ENCODE measurements around the gene ERBB4.

The ERBB4 gene

DNA sequence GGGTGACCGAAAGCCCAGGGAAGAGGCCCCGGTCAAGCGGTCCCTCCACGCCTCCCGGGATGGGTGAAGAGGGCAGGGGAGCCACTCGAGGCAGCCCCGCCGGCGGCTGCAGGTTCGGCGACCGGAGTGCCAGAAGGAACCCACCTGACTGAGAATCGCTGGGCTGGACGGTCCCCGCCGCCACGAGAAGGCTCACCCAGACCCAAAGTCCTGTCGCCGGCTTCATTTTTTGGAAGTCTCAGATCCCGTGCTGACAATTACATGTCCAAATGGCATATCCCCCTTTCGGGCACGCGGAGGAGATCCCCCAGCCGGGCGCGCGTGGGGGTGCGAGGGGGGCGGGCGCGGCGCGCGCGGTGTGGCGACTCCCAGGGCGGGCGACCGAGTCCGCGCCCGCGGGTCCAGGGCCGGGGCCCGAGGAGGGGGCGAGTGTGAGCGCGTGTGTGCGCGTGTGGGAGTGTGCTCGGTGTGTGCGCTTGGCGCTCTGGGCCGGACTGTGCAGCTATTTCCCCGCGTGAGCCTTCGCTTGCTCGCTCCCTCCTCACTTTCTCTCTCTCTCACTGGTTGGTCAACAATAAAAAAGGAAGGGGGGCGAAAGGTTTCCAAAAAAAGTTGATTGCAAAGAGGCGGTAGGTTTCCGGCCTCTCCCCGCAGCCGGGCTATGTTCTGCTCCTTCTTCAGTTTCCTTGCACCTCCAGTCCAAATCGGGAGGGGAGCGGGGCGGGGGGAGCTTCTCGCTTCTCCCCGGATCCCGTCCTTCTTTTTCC lies at the start of gene ERBB4:
ERBB4 (minus strand) TSS at position 498 of the 767 bp plus-strand sequence; CDS start at position 226, 272 bp downstream.
- DNase-seq, result no peak

DNA sequence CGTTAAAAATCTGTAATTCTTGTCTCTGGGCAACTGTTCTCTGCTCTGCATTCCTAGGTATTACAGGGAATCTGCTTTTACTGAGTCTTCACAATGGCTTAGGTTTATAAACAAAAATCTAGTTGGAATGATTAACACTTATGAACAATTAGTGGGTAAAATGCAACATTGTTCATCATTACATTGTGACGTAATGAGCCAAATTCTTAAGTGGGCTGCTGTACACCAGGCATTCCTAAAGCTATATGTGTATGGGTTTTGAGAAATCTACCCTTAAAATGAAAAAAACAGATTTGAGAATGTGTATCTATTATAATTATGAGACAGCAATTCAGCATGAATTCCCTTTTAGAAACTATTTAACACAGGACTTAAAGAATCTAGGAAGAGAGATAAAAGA lies 41.5 kb upstream of the ERBB4 start:
- no peak for DNase-seq

DNA sequence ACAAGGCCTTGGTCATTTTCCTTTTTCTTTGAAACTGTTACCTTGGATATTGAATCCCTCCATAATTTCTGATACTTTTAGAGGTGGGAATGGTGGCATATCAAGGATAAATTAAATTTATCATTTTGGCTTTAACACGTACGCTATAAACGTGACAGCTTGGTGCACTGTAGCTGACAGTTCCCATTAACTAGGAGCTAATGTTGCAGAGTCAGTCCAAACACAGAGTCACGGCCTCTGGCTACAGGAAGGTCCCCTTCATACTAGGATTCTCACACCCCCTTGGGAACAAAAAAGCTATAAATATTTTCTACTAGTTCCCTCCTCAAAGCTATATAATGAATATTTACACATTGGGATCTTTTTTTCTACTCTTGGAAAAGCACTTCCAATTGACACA lies 17.7 kb upstream of the ERBB4 start:
- DNase-seq, result no peak

DNA sequence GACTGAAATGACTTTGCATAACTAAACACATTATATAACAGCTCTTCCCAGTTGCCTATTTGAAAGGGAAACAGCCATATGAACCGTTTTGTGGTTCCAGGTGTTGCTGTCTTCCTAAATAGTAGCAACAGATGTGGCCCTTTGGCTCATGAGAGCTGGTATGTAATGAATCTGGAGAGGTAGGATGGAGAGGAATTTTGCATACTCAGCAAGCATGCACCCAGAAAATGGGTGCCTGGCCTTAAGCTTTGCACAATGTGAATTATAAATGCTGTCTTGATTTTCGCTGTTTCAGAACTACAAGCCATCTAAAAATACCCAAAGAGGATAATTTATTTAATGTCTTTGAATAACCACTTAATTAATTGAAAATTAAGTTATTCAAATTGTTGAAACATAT lies 15.6 kb upstream of the ERBB4 start:
- DNase-seq, result no peak

DNA sequence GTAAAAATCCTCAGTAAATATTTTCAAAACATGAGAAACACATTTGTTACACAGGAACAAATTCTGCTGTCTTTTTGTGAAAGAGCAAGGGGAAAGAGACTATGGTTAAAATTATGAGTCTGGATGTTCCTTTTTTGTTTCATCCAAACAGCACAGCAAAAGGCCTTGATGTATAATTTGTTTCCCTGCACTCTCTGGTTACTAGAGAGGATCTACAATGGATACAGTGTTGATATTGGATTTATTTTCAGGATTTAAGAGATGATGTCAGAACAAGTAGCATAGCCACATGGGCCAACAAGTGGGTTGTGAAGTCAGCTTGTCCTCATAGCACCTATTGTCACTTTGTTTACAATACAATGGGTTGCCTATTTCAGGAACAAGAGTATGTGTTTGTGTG lies 11.3 kb upstream of the ERBB4 start:
- no peak for DNase-seq

DNA sequence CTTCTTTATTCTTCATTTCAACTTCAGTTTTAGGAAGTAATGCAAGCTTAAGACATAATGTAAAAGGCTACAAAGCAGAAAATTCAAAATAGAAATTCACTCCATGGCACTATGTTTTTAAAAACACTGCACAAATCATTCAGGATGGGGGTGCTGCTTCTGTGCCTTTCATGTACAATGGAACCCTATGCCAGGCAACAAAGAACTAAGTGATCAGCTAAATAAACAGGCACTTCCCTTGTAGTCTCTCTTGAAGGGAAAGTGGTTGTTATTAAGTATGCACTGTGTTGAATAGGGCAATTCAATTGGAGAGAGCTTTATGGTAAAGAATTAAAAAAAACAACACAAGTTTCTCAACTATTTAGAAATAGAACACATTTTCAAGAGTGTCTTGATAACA lies 10.9 kb upstream of the ERBB4 start:
- DNase-seq, result no peak

DNA sequence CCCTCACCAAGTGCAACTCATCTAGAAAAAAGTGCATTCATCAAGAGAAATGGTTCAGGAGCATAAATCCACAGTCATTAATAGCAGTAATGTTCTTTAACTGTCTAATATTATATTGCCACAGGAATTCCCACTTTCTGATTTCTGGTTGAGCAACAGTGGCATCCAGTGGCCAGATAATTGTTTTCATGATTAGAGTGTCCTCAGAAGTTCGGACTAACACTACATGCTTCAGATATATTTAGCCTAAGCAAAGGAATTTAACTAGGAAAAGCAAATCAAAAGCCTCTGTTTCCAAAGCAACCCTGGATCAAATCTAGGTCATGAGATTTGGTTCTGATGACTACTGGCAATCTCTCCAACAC lies 9.8 kb upstream of the ERBB4 start:
- DNase-seq, result no peak

DNA sequence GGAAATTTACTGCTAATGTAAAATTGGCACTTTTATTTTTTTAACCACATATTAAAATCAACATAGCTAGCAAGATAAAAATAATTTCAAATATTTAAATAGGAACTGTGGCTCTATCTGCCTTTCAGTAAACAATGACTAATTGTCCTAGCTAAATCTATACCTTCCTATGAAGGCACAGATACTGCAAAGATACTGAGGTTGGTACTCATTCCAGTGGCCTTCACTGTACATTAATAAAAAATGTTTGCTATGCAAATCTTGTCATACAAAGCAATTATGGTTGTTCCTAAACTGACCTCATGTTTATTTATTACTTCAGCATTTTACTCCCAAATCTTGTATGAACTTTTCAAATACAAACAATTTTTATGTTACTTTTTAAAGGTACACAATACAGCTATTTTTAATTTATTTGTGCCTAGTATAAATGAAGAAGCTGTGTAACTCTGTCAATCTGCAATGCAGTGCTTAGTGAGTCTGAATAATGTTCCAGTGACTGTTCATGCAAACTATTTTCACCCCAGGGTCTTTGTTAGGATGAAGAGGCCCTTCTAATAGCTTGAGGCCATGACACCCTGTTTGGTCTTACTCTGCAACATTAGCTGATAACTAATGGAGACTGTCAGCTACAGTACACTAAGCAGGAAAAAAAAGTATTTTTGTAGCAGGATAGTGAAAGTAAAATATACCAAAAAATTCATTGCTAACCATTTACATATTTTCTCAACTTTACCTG lies 9.3 kb upstream of the ERBB4 start:
- no peak for DNase-seq

DNA sequence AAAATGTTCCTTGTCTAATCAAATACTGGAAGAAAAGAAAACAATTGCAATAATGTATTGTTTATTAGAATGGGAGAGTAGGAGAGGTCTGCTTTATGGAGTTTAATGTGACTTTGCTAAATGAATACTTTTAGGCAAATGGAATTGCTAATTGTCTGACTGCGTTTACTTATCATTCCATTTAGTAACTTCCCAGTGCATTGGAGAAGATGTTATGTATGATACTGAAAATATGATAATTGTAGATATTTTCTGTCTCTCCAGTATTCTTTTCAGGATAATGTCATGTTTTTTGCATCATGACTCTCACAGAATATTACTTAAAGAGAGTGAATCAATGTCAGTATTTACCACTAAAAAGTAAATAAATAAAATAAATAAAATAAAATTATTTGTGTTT lies 8.1 kb upstream of the ERBB4 start:
- DNase-seq, result no peak

DNA sequence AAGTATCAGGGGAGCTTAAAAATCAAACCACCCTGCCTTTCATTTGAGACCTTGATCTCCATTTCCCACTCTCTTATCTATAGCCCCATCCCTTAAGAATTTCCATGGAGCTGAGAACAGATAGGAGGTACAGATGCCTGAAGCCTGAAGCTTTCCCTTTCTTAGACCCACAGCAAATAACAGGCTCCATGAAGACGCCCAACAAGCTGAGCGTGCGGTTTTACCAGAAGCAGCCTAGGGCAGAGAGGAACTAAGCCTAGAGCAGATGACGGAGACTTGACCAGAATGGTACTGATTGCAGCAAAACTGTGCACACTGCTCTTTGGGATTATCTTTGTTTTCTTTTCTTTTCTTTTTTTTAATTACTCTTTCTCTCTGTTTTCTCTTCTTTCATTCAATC lies 1.7 kb upstream of the ERBB4 start:
- DNase-seq, result no peak

DNA sequence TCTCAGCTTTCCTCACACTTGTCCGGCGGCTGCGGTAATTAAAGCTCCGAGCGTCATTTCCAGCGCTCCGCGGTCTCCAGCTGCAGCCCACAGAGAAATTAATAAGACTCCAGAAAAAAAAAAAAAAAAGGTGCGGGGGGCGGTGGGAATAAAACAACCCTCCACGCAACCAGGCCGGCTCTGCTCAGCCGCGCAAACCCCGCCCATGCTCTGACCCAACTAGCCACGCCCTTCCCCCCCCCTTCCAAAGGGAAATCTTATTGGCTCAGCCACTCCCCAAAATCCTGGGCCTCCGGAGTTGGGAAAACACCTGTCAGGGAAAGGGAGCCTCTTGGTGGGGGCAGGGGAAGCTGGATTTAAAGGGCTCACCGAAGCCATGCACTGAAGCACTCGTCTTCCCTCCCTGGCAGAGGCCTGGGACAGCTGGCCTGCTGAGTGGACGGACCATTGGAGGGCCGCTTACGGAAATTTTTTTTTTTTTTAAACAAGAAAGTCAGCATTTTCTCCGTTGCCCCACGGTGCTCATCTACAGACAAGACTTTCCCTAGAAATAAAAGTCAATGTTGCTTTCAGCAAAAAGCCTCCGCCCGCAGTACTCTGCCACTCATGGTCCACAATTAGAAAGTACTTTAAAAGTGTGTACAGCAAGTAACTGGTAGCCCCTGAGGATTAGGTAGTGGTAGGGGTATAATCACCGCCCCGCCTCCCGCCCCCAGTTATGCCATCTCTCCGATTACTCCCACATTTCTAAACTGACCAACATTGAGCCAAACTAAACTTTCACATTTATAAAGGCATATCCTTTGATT lies 674 bp upstream of the ERBB4 start:
- DNase-seq, result no peak

DNA sequence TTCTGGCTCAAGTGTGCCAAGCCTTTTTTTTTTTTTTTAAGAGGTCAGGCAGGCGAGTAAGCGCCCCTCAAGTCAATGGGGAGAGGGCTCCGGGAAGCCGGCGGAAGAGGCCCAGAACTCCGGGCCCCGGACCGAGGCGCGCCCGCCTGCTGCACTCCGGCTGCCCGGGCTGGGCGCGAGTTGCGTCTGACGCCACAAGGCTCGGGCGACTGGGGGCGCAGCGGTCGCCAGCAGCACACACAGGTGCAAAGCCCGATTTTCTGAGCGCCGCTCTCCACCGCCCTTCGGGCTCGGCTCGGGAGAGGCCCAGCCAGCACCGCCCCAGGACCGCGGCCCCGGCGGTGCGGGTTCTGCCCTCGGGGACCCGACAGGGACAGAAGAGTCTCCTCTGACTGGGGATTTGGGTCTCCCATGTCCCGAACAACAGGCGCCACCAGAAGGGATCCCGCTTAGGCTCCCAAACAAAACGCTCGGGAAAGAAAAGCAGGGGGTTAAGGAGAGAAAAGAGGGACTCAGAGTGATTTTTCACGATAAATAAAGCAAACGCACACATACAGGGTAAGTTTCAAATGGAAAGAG lies 787 bp downstream of the ERBB4 start:
- DNase-seq, result no peak

DNA sequence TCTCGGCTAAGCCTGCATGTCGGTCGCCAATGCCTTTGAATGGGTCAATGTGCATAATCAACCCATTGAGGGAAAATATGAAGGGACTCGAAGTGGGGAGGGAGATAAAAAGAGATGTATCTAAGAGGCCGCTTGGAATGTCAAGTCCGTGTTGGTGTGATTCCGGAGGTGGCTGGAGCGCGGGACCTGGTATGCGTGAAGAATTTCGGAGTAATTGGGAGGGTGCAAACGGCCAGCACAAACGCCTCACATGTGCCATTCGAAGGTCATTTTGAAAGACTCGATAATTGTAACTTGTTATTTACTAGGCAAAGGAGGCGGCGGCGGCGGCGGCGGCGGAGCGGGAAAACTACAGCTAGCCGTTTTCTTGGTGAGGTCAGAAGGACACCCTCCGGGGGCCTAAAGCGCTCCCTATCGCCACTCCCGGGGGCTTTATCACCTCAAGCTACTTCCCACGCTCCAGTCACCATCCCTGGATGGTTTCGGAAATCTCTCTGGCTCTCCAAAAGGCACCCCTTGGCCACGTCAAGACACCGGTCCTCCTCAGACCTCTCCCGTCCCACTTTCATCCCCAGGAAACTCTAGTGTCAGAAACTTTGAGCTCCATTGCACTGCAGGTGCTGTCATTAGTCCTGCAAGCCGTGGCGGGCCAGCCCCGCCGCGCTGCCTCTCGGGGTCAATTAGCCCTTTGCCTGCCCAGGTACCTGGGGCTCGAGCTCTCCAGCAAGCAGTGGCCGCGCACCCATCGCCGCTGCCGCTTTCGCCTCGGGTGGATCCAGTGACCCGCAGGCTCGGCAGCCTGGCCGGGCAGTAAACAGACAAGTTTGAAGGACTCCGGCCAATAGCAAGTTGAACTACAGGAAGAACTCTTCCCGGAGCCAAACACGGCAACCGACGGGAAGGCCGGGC lies 1.5 kb downstream of the ERBB4 start:
- no peak for DNase-seq

DNA sequence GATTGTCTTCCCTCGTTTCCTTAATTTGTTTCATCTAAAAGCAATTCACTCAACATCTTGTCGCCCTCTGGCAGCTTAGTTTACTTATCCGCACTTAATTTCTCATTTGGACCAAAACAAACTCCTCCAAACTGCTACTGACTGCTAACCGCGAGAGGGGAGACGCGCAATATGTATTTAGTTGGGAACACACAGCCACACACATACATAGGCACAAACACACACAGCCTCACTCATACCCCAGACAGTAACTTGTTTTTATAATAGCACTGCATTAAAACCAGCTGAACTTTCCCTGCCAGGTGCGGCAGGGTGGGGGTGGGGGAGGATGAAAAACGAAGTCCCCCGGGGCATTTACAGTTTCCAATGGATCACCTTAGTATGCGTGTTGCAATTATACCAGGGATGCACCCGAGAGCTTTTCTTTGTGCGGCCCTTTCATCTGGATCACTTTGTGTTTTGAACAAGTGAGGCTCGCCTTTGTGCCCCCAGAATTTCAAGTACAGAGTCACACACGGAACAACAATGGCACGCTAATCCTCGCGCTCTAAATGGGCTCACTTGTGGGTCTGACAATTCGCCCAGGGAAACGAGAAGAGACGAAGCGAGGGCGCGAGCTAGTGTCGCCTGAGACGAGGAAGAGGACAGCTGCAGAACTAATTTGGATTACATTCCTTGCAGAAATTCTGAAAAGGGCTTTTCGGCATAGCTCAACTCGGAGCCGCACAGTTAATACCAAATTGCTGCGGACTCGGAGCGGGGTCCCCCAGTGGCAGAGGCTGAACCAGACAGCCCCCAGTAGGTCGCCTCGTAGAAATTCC lies 2.4 kb downstream of the ERBB4 start:
- no peak for DNase-seq

DNA sequence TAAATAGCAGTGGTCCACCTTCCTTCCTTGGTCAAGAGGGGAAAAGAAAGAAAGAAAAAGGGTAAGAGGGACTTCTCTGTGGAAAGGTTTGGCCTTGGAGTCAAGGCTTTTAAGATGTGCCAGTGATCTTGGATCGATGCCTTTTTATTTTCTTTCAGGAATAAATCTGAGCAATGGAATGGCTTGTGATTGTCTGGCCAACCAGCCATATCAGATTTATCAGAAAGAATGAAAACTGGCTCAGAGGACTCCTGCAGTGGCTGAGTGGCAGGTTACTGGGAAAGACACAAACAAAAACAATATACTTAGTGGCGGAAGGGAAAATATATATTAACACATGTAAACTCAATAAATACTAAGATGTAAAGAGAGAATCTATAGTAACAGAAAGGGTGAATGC lies 4.3 kb downstream of the ERBB4 start:
- no peak for DNase-seq

DNA sequence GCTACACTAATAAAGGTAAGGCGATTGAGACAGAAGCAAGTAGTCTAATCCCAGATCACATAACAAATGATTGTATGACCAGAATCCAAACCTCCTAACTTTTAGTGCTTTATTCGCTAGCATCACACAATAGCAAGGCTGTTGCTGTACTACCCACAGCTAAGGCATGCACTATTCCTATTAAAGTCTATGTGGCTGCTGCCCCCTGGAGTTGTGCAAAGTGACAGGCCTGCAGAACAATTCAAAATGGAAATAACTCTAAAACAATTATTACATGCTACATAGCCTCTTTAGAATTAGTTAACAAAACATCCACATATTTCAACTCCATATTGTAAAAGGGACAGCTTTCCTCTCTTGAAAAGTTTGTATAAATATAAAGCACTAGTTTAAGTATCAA lies 6.0 kb downstream of the ERBB4 start:
- DNase-seq, result no peak

DNA sequence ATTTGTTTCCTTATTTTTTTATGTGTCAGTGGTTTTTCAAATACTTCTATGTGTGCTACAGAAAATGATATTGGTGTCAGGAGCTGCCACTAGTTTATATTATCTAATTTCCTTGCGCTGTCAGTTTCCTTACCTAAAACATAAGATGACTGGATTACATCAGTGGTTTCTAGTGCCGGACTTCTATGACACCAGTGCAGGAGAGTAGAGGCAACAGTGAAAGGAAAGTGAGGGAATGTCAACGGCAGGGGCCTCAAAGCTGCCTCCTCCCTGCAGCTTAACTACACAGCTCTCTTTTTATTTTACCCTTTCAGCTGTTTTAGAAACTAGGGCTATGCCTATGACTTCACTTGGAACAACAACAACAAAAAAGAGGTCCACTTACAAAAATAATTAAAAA lies 6.5 kb downstream of the ERBB4 start:
- no peak for DNase-seq

DNA sequence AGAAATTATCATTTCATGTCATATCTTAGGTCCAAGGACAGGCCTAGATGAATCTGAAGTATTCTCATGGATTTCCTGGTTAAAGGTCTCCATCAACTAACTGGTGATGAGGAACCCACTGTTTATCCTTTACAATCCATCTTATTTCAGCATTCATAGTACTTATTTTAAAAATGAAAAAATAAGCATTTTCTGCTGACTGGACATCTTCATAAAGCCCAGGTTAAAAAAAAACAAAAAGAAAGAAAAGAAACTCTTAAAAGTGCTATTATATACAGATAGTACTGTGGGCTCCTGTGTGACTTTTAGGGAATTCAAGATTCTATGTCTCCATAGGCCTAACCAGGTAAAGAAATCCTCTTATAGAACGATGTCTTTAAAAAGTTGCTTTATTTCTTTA lies 7.1 kb downstream of the ERBB4 start:
- no peak for DNase-seq

DNA sequence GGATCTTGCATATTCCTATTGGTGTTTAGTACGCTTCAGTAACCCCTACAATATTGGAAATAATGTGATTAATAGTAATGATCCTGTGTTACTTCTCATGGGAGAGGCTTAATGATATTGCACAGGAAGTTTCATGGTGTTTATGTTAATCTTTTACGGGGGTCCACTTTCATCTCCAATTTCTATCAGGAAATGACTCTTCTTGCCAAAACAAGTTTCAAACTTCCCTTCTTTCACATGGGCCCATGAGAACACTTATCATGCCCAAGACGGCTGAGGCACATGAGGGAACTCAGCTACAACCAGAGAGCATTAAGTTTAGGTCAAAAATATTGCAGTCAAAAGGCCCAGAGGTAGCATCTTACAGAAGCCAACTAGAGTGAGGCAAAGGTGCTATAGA lies 7.6 kb downstream of the ERBB4 start:
- DNase-seq, result no peak

DNA sequence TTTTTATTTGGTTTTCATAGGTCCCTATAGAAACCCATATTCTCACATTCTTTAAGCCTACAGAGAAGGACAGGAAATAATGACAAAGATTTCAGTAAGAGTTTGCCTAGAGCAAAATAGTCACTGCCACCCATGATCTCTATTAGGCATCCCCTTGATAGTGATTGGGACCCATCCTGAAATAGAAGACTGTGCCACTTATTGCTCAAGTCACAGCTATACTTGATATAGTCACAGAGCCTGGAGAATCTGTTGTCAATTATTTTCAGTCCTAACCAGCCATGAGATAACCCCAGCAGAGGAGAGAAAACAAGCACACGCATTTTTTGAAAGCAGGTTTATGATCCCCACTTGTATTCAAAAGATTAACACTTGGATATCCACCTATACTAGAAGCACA lies 8.2 kb downstream of the ERBB4 start:
- DNase-seq, result no peak

DNA sequence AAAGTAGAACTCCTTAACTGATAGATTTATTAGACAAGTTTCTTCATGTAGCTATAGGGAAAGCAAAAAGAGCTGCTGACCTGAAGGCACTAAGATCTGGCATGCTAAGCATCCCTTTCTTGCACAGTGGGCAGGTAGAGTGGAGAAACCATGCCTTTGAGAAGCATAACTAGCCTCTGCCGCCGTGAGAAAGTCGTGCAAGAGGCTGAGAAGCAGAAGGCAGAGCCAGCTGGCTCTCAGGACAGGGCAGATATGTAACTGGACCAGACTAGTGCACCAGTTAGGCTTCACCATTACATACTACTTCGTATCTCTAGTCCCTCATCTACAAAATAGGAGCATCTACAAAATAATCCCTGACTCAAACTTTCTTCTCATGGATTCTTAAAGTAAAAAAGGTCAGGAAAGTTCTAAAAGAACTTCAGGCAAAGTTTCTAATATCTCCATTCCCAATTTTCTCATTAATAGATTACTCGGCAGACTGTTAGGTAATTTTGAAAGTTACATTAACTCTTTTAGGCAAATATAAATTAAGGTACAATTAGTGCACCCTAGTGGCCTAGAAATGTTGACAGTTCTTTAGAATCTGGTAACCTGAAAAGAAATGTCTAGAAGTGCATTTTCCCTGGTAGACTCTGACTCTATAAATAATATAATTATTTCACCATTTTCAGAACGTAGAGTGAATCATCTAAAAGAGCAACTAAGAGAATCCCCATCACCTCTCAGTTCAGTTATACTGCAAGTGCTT lies 10.3 kb downstream of the ERBB4 start:
- DNase-seq, result no peak
